GM19099 (cell line): ENCODE data around the gene PGAM1.

Experiments used
- POLR2A ChIP-seq: IDR thresholded peaks from 3 replicates; pipeline ENCODE4 v1.6.1; 2011; ENCODE audit warnings: low read depth; ENCODE audit not compliant: insufficient read length; ENCODE audit errors: extremely low read depth

Gene PGAM1

GRCh38 chr10:97464226-97464625, 38.2 kb downstream of the PGAM1 start:
- TF ChIP-seq POLR2A, result no peak

- TF ChIP-seq POLR2A, result no peak
Measured at GRCh38 chr10:97465982-97466381, 40.0 kb downstream of the PGAM1 start.

- TF ChIP-seq POLR2A, result no peak
Measured at GRCh38 chr10:97466755-97467154, 40.8 kb downstream of the PGAM1 start.

GRCh38 chr10:97468162-97468561, 42.2 kb downstream of the PGAM1 start:
- no peak for TF ChIP-seq POLR2A

DNA sequence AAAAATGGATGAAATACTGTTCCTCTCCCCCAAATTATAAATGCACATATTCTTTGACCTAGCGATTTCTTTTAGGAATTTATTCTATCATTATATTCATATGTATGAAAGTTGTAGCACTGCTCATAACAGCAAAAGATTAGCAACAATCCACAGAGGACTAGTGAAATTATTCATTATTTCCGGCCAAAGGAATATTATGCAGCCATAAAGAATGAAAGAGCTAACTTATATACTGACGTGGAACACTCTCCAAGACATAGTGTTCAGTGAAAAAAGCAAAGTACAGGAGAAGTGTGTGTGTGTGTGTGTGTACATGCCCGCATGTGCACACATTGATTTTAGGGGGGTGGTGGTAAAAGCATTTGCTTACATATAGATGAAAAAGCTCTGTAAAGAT, 48.9 kb downstream of the PGAM1 start:
- TF ChIP-seq POLR2A, result no peak

DNA sequence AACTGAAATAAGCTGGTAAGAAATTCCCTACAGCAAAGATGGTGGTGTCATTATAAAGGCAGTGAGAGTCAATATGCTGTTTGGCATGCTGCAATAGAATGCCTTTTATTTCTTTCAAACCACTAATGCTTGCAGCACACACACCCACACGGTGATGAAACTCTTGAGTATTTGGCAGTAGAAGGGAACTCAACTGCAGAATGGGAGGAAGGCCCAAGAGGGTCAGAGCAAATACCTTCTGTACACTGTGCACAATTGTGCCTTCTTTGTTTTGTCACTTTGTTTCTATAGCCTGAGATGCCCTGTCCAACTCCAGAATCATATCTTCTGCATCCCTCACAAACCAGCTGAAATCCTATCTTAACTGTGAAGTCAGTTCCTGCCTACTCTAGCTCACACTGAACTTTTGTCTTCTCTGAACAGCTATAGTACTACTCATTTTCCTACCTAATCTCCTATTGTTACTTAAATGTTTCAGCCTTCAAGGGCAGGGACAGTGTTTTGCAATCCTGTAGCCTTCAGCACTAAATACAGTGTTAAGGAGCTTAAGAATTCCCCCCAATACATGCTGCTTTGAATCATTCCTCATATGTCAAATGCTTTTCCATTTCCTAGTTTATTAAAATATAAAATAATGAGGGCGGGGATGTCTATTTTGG, 50.1 kb downstream of the PGAM1 start:
- no peak for TF ChIP-seq POLR2A

GRCh38 chr10:97479939-97480338, 53.9 kb downstream of the PGAM1 start:
- no peak for TF ChIP-seq POLR2A

DNA sequence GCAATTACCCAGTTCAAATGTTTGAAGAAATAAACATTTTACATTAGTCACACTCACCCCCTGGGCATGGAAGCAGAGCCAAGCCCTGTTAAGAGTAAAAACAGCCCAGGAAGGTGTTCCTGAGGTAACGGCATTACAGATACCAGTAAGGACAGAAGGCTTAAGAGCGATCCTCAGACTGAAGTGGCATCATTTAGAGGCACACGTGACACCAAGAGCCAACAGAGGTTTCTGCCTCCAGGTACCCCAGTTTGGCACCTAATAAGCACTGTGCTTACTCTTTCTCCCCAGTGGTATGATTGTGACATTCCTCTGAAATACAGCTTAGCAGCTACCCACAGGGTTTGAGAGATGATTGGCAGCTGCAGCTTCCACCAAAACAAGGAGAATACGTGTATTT, 55.1 kb downstream of the PGAM1 start:
- no peak for TF ChIP-seq POLR2A

GRCh38 chr10:97482381-97482780, 56.4 kb downstream of the PGAM1 start:
- no peak for TF ChIP-seq POLR2A
